Glomerular endothelial cell (primary cell): ENCODE results near the gene PATE2. TPM values are rescaled to one million over a fixed set of nuclear protein-coding genes. Genes with fewer than 3 reads are reported as not detected.

ENCODE experiments used
- total RNA-seq: library from RNA; depleted of rRNA; stranded (reverse); fragments of >200 nt; gene quantifications from 2 replicates; pipeline ENCODE4 v1.2.3, GENCODE V29; 2015

The PATE2 gene
- total RNA-seq, 1 donor from 2014 or later, result 0.93 TPM

Other genes starting within 250 kb of the PATE2 start
- gene EI24, start 209.4 kb downstream of the PATE2 start, total RNA-seq, result 128 and 189 TPM in 2 replicates
- gene STT3A, start 186.0 kb downstream of the PATE2 start, total RNA-seq, result 152 and 171 TPM in 2 replicates
- gene CHEK1, start 153.7 kb downstream of the PATE2 start, total RNA-seq, result 12.6 and 18.0 TPM in 2 replicates
- gene ACRV1, start 98.0 kb downstream of the PATE2 start, total RNA-seq, result not detected in 2 replicates
- gene PATE1, start 32.5 kb downstream of the PATE2 start, total RNA-seq, result not detected in 2 replicates
- not detected in 2 replicates for gene PATE3, start 9.3 kb upstream of the PATE2 start, total RNA-seq
- gene PATE4, start 54.5 kb upstream of the PATE2 start, total RNA-seq, result not detected in 2 replicates
- gene HYLS1, start 108.8 kb upstream of the PATE2 start, total RNA-seq, result 7.5 and 8.9 TPM in 2 replicates
- 7.5 and 11.4 TPM in 2 replicates for gene PUS3, start 124.4 kb upstream of the PATE2 start, total RNA-seq
- not detected in 2 replicates for gene DDX25, start 125.7 kb upstream of the PATE2 start, total RNA-seq
- not detected in 2 replicates for gene VSIG10L2, start 167.2 kb upstream of the PATE2 start, total RNA-seq